IMR-90 (cell line): ENCODE measurements around the gene GLMP. TPM values are rescaled to one million over a fixed set of nuclear protein-coding genes. Genes with fewer than 3 reads are reported as not detected.

ENCODE experiments used
- ATAC-seq: fragments of 200-7000 bp; cut with Tn5 transposase; 2 replicates; pipeline ENCODE4 v1.9.1; 2020; ENCODE audit warnings: low read depth, mild to moderate bottlenecking, moderate library complexity
- BruUV-seq: library from RNA; stranded (reverse); fragments of 400-500 nt; replicated peaks from 2 replicates; lab custom pipeline; 2021; lab: Mats Ljungman, UMichigan
- CTCF ChIA-PET: fragments of 300-600 bp; formaldehyde crosslinking; extraction: SDS; loops from one replicate; lab custom pipeline; 2021; ENCODE audit warnings: antibody characterized with exemption; lab: Yijun Ruan, JAX
- POLR2A ChIA-PET: fragments of 300-600 bp; sonication (Branson Sonifier 250); formaldehyde crosslinking; loops from one replicate; lab custom pipeline; 2022; ENCODE audit warnings: antibody characterized with exemption; ENCODE audit not compliant: unreplicated experiment; lab: Charles Lee
- DNase-seq: peaks from one replicate; pipeline ENCODE4 v3.0.0; 2013
- H2AFZ ChIP-seq: replicated peaks from 2 replicates; pipeline ENCODE3; 2013; ENCODE audit warnings: low read length, mild to moderate bottlenecking; ENCODE audit not compliant: poor library complexity
- H2AK5ac ChIP-seq: 2 replicates; pipeline ENCODE4 v1.6.1; 2013; ENCODE audit warnings: low read depth, low read length, inconsistent platforms
- H2AK9ac ChIP-seq: replicated peaks from 2 replicates; pipeline ENCODE3; 2013; ENCODE audit warnings: mild to moderate bottlenecking, low read depth, low read length, moderate library complexity; ENCODE audit not compliant: poor library complexity
- H2BK120ac ChIP-seq: 2 replicates; pipeline ENCODE4 v1.6.1; 2013; ENCODE audit warnings: low read depth, low read length, inconsistent platforms
- H2BK15ac ChIP-seq: 3 replicates; pipeline ENCODE4 v1.6.1; 2013; ENCODE audit warnings: low read depth, low read length, inconsistent platforms
- H2BK20ac ChIP-seq: 2 replicates; pipeline ENCODE4 v1.6.1; 2013; ENCODE audit warnings: low read depth, mild to moderate bottlenecking, inconsistent platforms, low read length, moderate library complexity
- H2BK5ac ChIP-seq: 2 replicates; pipeline ENCODE4 v1.6.1; 2013; ENCODE audit warnings: mild to moderate bottlenecking, low read depth, low read length, inconsistent platforms; ENCODE audit not compliant: poor library complexity, severe bottlenecking
- H3K14ac ChIP-seq: replicated peaks from 2 replicates; pipeline ENCODE4 v1.6.1; 2013; ENCODE audit warnings: low read depth, low read length, inconsistent platforms
- H3K18ac ChIP-seq: 2 replicates; pipeline ENCODE4 v1.6.1; 2013; ENCODE audit warnings: low read depth, low read length, control low read depth
- H3K23ac ChIP-seq: 2 replicates; pipeline ENCODE4 v1.6.1; 2013; ENCODE audit warnings: low read depth, low read length, inconsistent platforms
- H3K27ac ChIP-seq: 2 replicates; pipeline ENCODE4 v1.5.1; 2013; ENCODE audit warnings: mild to moderate bottlenecking, control low read depth, low read length; ENCODE audit not compliant: insufficient read depth
- H3K27me3 ChIP-seq: 2 replicates; pipeline ENCODE4 v1.6.1; 2013; ENCODE audit warnings: low read length; ENCODE audit not compliant: control insufficient read depth, insufficient read depth
- H3K36me3 ChIP-seq: 2 replicates; pipeline ENCODE4 v1.6.1; 2013; ENCODE audit warnings: low read length, mixed read lengths; ENCODE audit not compliant: control insufficient read depth, insufficient read depth
- H3K4ac ChIP-seq: 2 replicates; pipeline ENCODE4 v1.6.1; 2013; ENCODE audit warnings: low read depth, low read length, inconsistent platforms
- H3K4me1 ChIP-seq: 2 replicates; pipeline ENCODE4 v1.6.1; 2013; ENCODE audit warnings: low read length, mixed read lengths; ENCODE audit not compliant: control insufficient read depth, insufficient read depth
- H3K4me2 ChIP-seq: 2 replicates; pipeline ENCODE4 v1.6.1; 2013; ENCODE audit warnings: low read depth, mild to moderate bottlenecking, control low read depth, low read length, moderate library complexity
- H3K4me3 ChIP-seq: 2 replicates; pipeline ENCODE4 v1.5.1; 2013; ENCODE audit warnings: low read depth, mild to moderate bottlenecking, control low read depth, low read length, moderate library complexity; ENCODE audit not compliant: insufficient read depth
- H3K56ac ChIP-seq: 2 replicates; pipeline ENCODE4 v1.6.1; 2013; ENCODE audit warnings: low read length, inconsistent platforms; ENCODE audit not compliant: insufficient read depth; ENCODE audit errors: extremely low read depth
- H3K79me1 ChIP-seq, 2 experiments: 2 replicates each; pipeline ENCODE4 v1.6.1; 2013; ENCODE audit warnings: low read length in 2 of 2, inconsistent platforms in 1 of 2, low read depth in 1 of 2
- H3K9ac ChIP-seq: 2 replicates; pipeline ENCODE4 v1.6.1; 2013; ENCODE audit warnings: low read depth, low read length, control low read depth
- H3K9me1 ChIP-seq: 2 replicates; pipeline ENCODE4 v1.6.1; 2013; ENCODE audit warnings: low read length, inconsistent platforms; ENCODE audit not compliant: insufficient read depth
- H3K9me3 ChIP-seq: 2 replicates; pipeline ENCODE4 v1.6.1; 2013; ENCODE audit warnings: low read length; ENCODE audit not compliant: control insufficient read depth, insufficient read depth
- H4K20me1 ChIP-seq: 2 replicates; pipeline ENCODE4 v1.6.1; 2013; ENCODE audit warnings: low read length, inconsistent platforms; ENCODE audit not compliant: insufficient read depth
- H4K5ac ChIP-seq: 2 replicates; pipeline ENCODE4 v1.6.1; 2013; ENCODE audit warnings: mild to moderate bottlenecking, low read depth, low read length, control low read depth
- H4K8ac ChIP-seq, 2 experiments: 2 replicates each; pipeline ENCODE4 v1.6.1; 2013; ENCODE audit warnings: low read depth in 2 of 2, low read length in 2 of 2, control low read depth in 1 of 2, inconsistent platforms in 1 of 2
- H4K91ac ChIP-seq: 2 replicates; pipeline ENCODE4 v1.6.1; 2013; ENCODE audit warnings: low read depth, low read length, inconsistent platforms; ENCODE audit not compliant: insufficient read depth
- BHLHE40 ChIP-seq: fragments of 150-350 bp; IDR thresholded peaks from 2 replicates; pipeline ENCODE4 v1.6.1; 2016; ENCODE audit warnings: mild to moderate bottlenecking, low read depth, low read length
- CEBPB ChIP-seq: IDR thresholded peaks from 2 replicates; pipeline ENCODE4 v1.6.1; 2012; ENCODE audit warnings: low read depth, low read length, improper control_type of control experiment
- CTCF ChIP-seq: conservative IDR thresholded peaks from 2 replicates; pipeline ENCODE4 v1.5.1; 2012; ENCODE audit warnings: mild to moderate bottlenecking, low read depth, low read length, improper control_type of control experiment
- MAFK ChIP-seq: IDR thresholded peaks from 2 replicates; pipeline ENCODE4 v1.6.1; 2012; ENCODE audit warnings: low read depth, low read length, improper control_type of control experiment
- NFE2L2 ChIP-seq: fragments of 150-350 bp; IDR thresholded peaks from 2 replicates; pipeline ENCODE4 v1.6.1; 2016; ENCODE audit warnings: low read depth, mild to moderate bottlenecking, low read length
- POLR2A ChIP-seq: IDR thresholded peaks from 2 replicates; pipeline ENCODE4 v1.6.1; 2012; ENCODE audit warnings: mild to moderate bottlenecking, low read depth, low read length
- RCOR1 ChIP-seq: IDR thresholded peaks from 2 replicates; pipeline ENCODE4 v1.6.1; 2012; ENCODE audit warnings: mild to moderate bottlenecking, low read length, improper control_type of control experiment; ENCODE audit not compliant: insufficient replicate concordance
- RFX5 ChIP-seq: IDR thresholded peaks from 2 replicates; pipeline ENCODE4 v1.8.0; 2012; ENCODE audit warnings: low read depth, mild to moderate bottlenecking, low read length, moderate library complexity
- WGBS, 2 experiments: methylation state at CpG; one replicate each; pipeline versions ENCODE4 v1.1.5 to v1.1.7; 2013; ENCODE audit warnings: missing lambda C conversion rate in 2 of 2; ENCODE audit not compliant: insufficient read length in 1 of 2; ENCODE audit errors: extremely low coverage in 2 of 2; 5-methylcytosine and 5-hydroxymethylcytosine counted together
- dilution Hi-C: fragments of 300-500 bp; cut with HindIII; formaldehyde crosslinking; loops from one replicate; pipeline ENCODE4 v1.14.3; 2018; ENCODE audit warnings: low sequenced_read_pairs; ENCODE audit not compliant: unreplicated experiment
- in situ Hi-C: fragments of 300-500 bp; cut with MboI; formaldehyde crosslinking; loops from 3 replicates; pipeline ENCODE4 v1.14.3; 2019; ENCODE audit warnings: low sequenced_read_pairs, inconsistent platforms, mixed read lengths
- intact Hi-C: fragments of 100-400 bp; cut with micrococcal nuclease; formaldehyde crosslinking; loops from 2 replicates; pipeline ENCODE4 v1.10.0; 2022
- polyA plus RNA-seq, 3 experiments: library from polyadenylated mRNA; depleted of rRNA; stranded (reverse); fragments of >200 nt; gene quantifications; 2 replicates each; pipeline ENCODE4 v1.2.3, GENCODE V29; 2012; ENCODE audit warnings: low replicate concordance in 1 of 3
- total RNA-seq: library from RNA; depleted of rRNA; stranded (reverse); fragments of >200 nt; gene quantifications from 2 replicates; pipeline ENCODE4 v1.2.3, GENCODE V29; 2012
- TF ChIP-seq, protein P1 (sequence below): fragments of 150-350 bp; IDR thresholded peaks from 2 replicates; pipeline ENCODE4 v1.6.1; 2017; ENCODE audit warnings: mild to moderate bottlenecking, antibody characterized with exemption, low read length, low read depth

The GLMP gene
- total and polyA plus RNA-seq, 2 of the 4 experiments (the other 2 are of a cell fraction), result 32.6 to 43.1 TPM

DNA sequence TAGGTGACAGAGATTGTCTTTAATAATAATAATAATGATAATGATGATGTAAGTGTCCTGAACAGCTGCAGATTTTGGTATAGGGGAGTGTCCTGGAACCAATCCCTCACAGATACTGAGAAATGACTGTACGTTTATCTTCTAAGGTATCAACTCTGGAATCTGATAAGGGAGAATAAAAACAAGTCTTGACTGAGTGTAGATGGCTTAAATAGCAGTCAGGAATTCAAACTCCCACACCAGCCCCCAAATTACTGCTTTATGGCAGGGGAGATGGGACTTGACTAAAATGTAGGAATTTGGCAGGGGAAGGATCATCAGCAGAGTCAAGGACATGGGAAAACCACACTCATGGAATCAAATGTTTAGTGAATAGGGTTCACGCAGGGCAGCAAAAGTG, 9.7 kb upstream of the GLMP start:
- Histone ChIP-seq H3K9me3 (no peaks in the 10 kb centered on the region), H3K27me3 (no peaks in the 10 kb centered on the region), H3K36me3 (peaks cover 35% of the 10 kb centered on the region), H3K56ac (no peak overlapping the region), H3K4ac (no peak overlapping the region), H2BK20ac (no peak overlapping the region), H4K91ac (no peak overlapping the region), H3K9ac (no peak overlapping the region), H4K8ac (no peak overlapping the region), H3K23ac (no peak overlapping the region), H4K20me1 (peaks cover 8% of the 10 kb centered on the region; the same call in 1 of the 2 replicates), H4K5ac (no peak overlapping the region), H2AFZ (no peak overlapping the region), H3K27ac (no peak overlapping the region), H3K4me2 (no peak overlapping the region), H3K9me1 (peaks cover 4% of the 10 kb centered on the region), H3K4me3 (no peak overlapping the region), H2AK9ac (no peak overlapping the region), H3K79me1 (peaks cover 4 to 10% of the 10 kb centered on the region in 2 experiments; a peak in 1 of 4 replicates), H3K4me1 (peaks cover 5% of the 10 kb centered on the region), H3K18ac (no peak overlapping the region), H2BK5ac (no peak overlapping the region), H3K14ac (no peak overlapping the region), H2BK15ac (no peak overlapping the region), H2BK120ac (no peak overlapping the region), H2AK5ac (no peak overlapping the region)
- POLR2A ChIA-PET, result no interaction called here
- intact Hi-C loops (no loop called here), dilution Hi-C loops (no loop called here), in situ Hi-C loops (no loop called here)
- WGBS, 2 experiments, result no CpG with 5 or more reads among the region's 2 CpGs
- CTCF ChIA-PET, result interaction anchor here (0.9 kb wide), 1 partner anchor 16 kb away, joined by 3 read pairs; no protein-coding TSS in a partner anchor
- TF ChIP-seq CEBPB (no peak), CTCF (no peak), POLR2A (no peak), RCOR1 (no peak), MAFK (no peak), NFE2L2 (no peak), BHLHE40 (no peak), RFX5 (no peak)
- TF ChIP-seq, protein P1, sequence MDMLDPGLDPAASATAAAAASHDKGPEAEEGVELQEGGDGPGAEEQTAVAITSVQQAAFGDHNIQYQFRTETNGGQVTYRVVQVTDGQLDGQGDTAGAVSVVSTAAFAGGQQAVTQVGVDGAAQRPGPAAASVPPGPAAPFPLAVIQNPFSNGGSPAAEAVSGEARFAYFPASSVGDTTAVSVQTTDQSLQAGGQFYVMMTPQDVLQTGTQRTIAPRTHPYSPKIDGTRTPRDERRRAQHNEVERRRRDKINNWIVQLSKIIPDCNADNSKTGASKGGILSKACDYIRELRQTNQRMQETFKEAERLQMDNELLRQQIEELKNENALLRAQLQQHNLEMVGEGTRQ, result no peak
- ATAC-seq, result no peak
- no peak for DNase-seq
- no TSS peak for BruUV-seq
